CD4-positive, alpha-beta T cell treated with Interleukin-2 at 100 ng/mL for 4 hours (primary cell): ENCODE data around the gene ANGPT4.
"Not testable (repeated sequence)": the region's sequence is repeated elsewhere in the genome, so short reads cannot be mapped to it uniquely, and the experiment has no call there.

Experiments
- DNase-seq: peaks from one replicate; pipeline ENCODE4 v3.0.0-alpha.2; 2020; ENCODE audit warnings: low spot score

ANGPT4 gene

GRCh38 chr20:872855-873520 is 43.1 kb downstream of the ANGPT4 start:
- no peak for DNase-seq

- no peak for DNase-seq
Observed at GRCh38 chr20:871948-872347, 44.2 kb downstream of the ANGPT4 start.

- no peak for DNase-seq
Observed at GRCh38 chr20:871436-871835, 44.7 kb downstream of the ANGPT4 start.

- DNase-seq: no peak
Observed at GRCh38 chr20:870758-871157, 45.4 kb downstream of the ANGPT4 start.

DNA sequence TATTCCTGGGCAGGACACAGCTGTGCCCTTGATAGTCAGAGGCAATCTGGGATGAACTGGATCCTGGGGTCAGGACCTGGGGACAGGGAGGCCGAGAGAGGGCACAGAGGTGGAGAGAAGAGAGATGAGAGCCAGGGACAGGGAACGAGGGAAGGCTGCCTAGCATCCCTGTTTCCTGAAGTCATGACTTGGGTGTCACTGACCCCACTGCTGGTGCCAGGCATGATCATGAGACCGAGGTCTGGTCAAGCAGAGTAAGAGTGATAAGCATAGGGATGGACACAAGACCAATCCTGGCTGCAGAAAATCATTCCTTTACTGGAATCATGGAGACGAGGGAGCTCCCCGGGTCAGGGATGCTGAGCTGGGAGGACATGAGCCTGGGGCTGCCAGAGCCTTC is 46.5 kb downstream of the ANGPT4 start:
- no peak for DNase-seq

DNA sequence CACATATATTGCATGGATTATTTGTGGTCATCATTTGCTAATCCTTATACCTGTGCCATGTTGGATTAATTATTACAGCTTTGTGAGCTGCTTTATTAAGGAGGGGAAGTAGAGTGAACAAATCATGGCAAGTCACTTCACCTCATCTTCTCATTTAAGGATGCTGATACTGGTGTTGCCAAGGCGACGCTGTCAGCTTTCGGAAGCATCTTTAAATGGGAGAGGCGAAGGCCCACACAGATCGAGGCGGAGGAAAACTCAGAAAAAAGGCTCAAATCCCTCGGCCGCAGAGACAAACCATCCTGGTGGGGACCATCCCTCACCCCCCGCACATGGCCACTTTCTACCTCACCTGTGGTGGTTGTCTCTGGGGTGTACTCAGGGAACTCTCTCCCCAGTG is 47.9 kb downstream of the ANGPT4 start:
- no peak for DNase-seq

DNA sequence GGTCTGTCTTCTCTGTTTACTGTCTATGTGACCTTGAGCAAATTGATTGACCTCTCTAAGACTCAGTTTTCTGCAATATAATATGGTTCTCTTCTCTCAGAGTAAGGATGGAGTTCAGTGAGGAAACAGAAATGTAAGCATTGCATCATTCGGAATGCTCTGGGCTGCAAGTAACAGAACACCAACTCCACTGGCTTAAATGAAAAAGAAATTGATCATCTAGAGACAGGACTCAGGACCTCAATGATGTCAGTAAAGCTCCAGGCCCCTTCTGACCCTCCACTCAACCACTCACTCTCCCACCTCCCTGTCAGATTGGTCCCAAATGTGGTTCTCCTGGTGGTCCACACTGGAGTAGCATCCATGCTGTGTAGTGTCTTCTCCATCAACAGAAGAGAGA is 50.7 kb downstream of the ANGPT4 start:
- no peak for DNase-seq

- no peak for DNase-seq
Observed at GRCh38 chr20:860891-861290, 55.2 kb downstream of the ANGPT4 start.

GRCh38 chr20:859751-860231 is 56.3 kb downstream of the ANGPT4 start:
- DNase-seq: no peak

DNA sequence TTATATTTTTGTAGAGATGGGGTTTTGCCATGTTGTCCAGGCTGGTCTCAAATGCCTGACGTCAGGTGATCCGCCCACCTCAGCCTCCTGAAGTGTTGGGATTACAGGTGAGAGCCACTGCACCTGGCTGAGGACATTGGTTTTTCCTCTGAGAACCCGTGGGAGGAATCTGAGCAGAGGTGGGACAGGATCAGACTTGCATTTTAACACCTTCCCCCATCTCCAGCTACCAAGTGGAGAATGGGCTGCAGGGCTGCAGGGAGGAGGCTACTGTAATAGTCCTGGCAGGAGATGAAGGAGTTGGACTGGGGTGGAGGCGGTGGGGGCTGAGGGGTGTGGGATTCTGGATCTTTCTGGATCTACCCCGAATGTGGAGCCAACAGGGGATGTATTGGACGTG is 58.1 kb downstream of the ANGPT4 start:
- no peak for DNase-seq

GRCh38 chr20:856361-856775 is 59.8 kb downstream of the ANGPT4 start:
- DNase-seq: peak; percentile 49

- DNase-seq: no peak
Observed at GRCh38 chr20:855466-856360, 60.4 kb downstream of the ANGPT4 start.

DNA sequence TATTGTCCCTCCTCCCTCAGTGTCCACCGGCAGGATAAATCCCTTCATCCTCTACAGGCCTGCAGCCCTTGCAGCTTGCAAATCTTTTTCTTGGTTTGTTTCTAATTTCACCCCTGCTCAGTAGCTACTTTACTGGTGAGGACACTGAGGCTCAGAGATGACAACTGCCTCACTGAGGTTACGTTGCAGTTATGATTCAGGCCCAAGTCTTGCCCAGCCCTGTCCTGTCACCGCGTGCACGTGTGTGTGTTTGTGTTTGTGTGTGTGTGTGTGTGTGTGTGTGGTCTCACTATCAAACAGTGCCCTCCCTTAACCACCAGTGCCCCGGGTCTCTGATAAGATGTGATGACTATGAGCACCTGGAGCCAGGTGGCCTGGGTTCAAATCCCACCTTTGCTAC is 61.5 kb downstream of the ANGPT4 start:
- DNase-seq: no peak

GRCh38 chr20:853406-853996 is 62.6 kb downstream of the ANGPT4 start:
- no peak for DNase-seq

- not testable (repeated sequence) for DNase-seq
Observed at GRCh38 chr20:848731-849130, 67.4 kb downstream of the ANGPT4 start.

GRCh38 chr20:848193-848592 is 67.9 kb downstream of the ANGPT4 start:
- no peak for DNase-seq

GRCh38 chr20:846894-847278 is 69.2 kb downstream of the ANGPT4 start:
- DNase-seq: peak; percentile 59

DNA sequence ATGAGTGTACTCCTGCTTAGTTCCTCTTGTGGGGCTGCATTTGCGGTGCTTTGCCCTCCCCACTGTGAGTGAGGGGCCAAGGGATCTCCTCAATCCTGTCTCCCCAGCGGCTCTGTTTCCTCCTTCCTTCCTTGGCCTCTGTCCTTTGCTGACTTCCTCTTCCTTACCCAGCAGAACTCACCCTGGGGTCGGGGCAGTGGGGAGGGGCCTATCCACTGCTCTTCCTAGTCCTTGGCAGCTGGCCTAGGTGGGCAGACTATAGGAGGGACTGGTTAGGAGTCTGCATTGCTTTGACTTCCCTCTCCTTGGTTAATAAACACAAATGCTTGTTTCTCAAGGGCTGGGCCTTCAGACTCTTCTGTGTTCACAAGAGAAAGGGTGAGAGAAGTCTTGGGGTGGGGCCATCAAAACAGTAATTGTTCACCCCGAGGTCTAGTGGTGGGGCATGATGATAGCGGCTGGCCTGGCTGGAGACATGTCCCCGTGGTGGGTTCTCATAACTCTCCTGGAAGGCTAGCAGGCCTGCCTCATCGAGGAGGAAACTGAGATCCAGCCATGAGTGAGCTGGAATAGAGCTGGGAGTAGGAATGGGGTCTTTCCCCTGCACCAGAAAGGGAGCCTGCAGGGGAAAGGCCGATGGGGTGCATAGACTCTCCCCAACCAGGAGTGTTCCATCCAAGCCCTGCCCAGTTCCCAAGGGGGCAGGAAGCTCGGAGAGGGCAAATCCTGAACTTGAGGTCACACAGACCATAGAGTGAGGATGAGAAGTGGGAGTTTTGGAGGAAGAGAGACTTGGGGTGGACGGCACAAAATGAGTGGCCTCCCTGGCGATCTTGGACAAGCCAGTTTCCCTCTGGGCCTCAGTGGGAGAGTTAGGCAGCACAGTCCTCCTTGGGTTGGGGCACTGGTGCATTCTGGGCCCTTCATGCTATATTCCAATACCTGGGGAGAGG is 69.9 kb downstream of the ANGPT4 start:
- DNase-seq: no peak

GRCh38 chr20:845226-845868 is 70.8 kb downstream of the ANGPT4 start:
- no peak for DNase-seq

DNA sequence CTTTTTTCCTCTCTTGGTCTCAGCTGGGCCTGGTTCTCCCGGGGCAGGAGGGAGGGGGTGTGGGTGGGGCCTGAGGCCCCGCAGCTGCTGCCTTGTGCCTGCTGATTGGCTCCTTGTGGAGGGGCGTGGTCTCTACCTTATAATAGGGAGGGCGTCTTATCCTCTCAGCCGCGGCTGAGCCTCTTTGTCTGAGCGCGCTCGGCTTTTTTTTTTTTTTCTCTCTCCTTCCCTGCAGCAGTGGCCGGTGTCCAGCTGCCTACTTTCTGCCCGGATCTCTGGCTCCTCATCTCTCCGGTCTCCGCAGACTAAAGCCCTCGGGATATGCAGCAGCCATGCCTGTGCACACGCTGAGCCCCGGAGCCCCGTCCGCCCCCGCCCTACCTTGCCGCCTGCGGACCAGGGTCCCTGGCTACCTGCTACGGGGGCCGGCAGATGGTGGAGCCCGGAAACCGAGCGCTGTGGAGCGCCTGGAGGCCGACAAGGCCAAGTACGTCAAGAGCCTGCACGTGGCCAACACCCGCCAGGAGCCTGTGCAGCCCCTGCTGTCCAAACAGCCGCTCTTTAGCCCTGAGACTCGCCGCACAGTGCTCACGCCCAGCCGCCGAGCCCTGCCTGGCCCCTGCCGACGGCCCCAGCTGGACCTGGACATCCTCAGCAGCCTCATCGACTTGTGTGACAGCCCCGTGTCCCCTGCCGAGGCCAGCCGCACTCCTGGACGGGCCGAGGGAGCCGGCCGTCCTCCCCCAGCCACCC is 71.5 kb downstream of the ANGPT4 start:
- peak; percentile 93 for DNase-seq

DNA sequence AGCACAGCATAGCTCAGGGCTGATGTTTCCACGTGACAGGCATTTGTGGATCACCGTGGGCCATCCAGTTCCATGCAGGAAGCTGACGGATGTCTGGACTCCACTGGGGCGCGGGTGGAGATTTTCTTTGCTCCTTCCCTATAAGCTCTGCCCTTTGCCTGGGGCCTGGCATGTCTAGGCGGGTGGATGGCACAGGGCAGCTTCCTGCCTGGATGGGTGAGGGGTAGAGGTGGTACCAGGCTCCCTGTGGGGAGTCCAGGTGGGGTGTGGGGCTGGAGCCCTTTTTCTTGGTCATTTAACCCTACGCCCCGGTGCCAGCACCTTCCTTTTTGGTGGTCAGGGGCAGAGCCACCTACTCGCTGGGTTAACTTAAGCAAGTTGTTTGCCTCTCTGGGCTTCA is 72.2 kb downstream of the ANGPT4 start:
- no peak for DNase-seq
